K562 (cell line): Measurements from ENCODE around the gene MTARC2. TPM values are rescaled to one million over a fixed set of nuclear protein-coding genes. Genes with fewer than 3 reads are reported as not detected.

Experiments
- ARID2 ChIP-seq: fragments of 450-650 bp; IDR thresholded peaks from 2 replicates; pipeline ENCODE4 v1.6.1; 2017; ENCODE audit warnings: antibody characterized with exemption, mild to moderate bottlenecking
- ATF3 ChIP-seq, 2 experiments: fragments of 450-650 bp in 1 of 2; sonication (generic) in 1 of 2; formaldehyde crosslinking in 1 of 2; IDR thresholded peaks in 1 of 2; conservative IDR thresholded peaks in 1 of 2; 2 replicates each; pipeline versions ENCODE4 v1.6.1 to v1.8.1; 2016 to 2023; ENCODE audit warnings: mild to moderate bottlenecking in 2 of 2, moderate library complexity in 2 of 2, inconsistent platforms in 1 of 2, missing genetic modification reagents in 1 of 2
- BRCA1 ChIP-seq, 2 experiments: fragments of 450-650 bp in 1 of 2; sonication (generic) in 1 of 2; formaldehyde crosslinking in 1 of 2; IDR thresholded peaks; 2 replicates each; pipeline versions ENCODE4 v1.5.0 to v1.6.1; 2017 to 2020; ENCODE audit warnings: mild to moderate bottlenecking in 1 of 2, missing genetic modification reagents in 1 of 2
- E2F8 ChIP-seq: fragments of 450-650 bp; IDR thresholded peaks from 2 replicates; pipeline ENCODE4 v1.7.1; 2018; ENCODE audit warnings: mild to moderate bottlenecking, low read depth; ENCODE audit not compliant: partially characterized antibody
- GTF2F1 ChIP-seq: IDR thresholded peaks from 2 replicates; pipeline ENCODE4 v1.6.1; 2011; ENCODE audit warnings: low read depth, low read length, improper control_type of control experiment
- HIVEP1 ChIP-seq: fragments of 250-450 bp; sonication (Bioruptor Pico); IDR thresholded peaks from 2 replicates; pipeline ENCODE4 v1.4.0; 2020; ENCODE audit warnings: mild to moderate bottlenecking
- HNRNPK ChIP-seq: fragments of 200-400 bp; formaldehyde crosslinking; IDR thresholded peaks from one replicate; pipeline ENCODE4 v1.6.1; 2018; ENCODE audit warnings: mild to moderate bottlenecking, low read depth, low read length; ENCODE audit not compliant: poor library complexity, severe bottlenecking
- PML ChIP-seq: IDR thresholded peaks from 2 replicates; pipeline ENCODE4 v1.6.1; 2012; ENCODE audit warnings: low read length, inconsistent platforms
- TCF3 ChIP-seq: sonication (generic); formaldehyde crosslinking; IDR thresholded peaks from 2 replicates; pipeline ENCODE4 v1.4.0; 2020; ENCODE audit warnings: mild to moderate bottlenecking, missing genetic modification reagents
- ZNF398 ChIP-seq: fragments of 250-450 bp; sonication (Bioruptor Pico); IDR thresholded peaks from 2 replicates; pipeline ENCODE4 v1.8.0; 2021; ENCODE audit warnings: moderate library complexity, mild to moderate bottlenecking, inconsistent platforms
- ZNF511 ChIP-seq: sonication (generic); formaldehyde crosslinking; IDR thresholded peaks from 2 replicates; pipeline ENCODE4 v1.8.0; 2022; ENCODE audit warnings: mild to moderate bottlenecking, missing genetic modification reagents
- polyA plus RNA-seq, 8 experiments: library from polyadenylated mRNA; depleted of rRNA in 4 of 8; stranded (reverse) in 5 of 8; unstranded in 3 of 8; fragments of >200 nt; fragmentation: Nextera tagmentation in 2 of 8; fragmentation: Illumina TruSeq in 1 of 8; extraction: Ambion mirVana in 2 of 8; extraction: Trizol in 1 of 8; gene quantifications; 2 replicates each; pipeline versions ENCODE4 v1.2.1 to v1.2.3, GENCODE V29; 2011 to 2014; ENCODE audit warnings: inconsistent platforms in 1 of 8, missing spikeins in 1 of 8
- total RNA-seq, 7 experiments: library from RNA; depleted of rRNA in 6 of 7; stranded (reverse); fragments of >200 nt in 6 of 7; fragmentation: Illumina TruSeq in 2 of 7; extraction: Trizol in 2 of 7; gene quantifications; 2 replicates each; pipeline versions ENCODE4 v1.2.1 to v1.2.3, GENCODE V29; 2011 to 2021; ENCODE audit warnings: low replicate concordance in 1 of 7
- TF ChIP-seq, protein P1 (sequence below), 2 experiments: fragments of 450-650 bp; conservative IDR thresholded peaks; 2 replicates each; pipeline ENCODE4 v1.6.1; 2017; ENCODE audit warnings: mild to moderate bottlenecking in 2 of 2, moderate library complexity in 2 of 2
- TF ChIP-seq, protein P2 (sequence below): fragments of 200-400 bp; formaldehyde crosslinking; IDR thresholded peaks from 2 replicates; pipeline ENCODE4 v1.6.1; 2017; ENCODE audit warnings: mild to moderate bottlenecking, low read depth, low read length, moderate library complexity
- TF ChIP-seq, protein P3 (sequence below), 3 experiments: IDR thresholded peaks in 2 of 3; conservative IDR thresholded peaks in 1 of 3; 2 replicates each; pipeline ENCODE4 v1.5.1; 2011 to 2012; ENCODE audit warnings: low read length in 3 of 3, mild to moderate bottlenecking in 3 of 3, control low read depth in 2 of 3, improper control_type of control experiment in 1 of 3, inconsistent platforms in 1 of 3, low read depth in 1 of 3, mixed read lengths in 1 of 3, moderate library complexity in 1 of 3; ENCODE audit not compliant: insufficient read depth in 2 of 3

MTARC2 gene
- total and polyA plus RNA-seq, 9 of the 15 experiments (the other 6 are each of a cell fraction or from before 2014, with no cell fraction given), result 0.03 to 0.35 TPM; not detected in 7

- TF ChIP-seq E2F8 (no peak), GTF2F1 (no peak), BRCA1 (IDR thresholded peaks at IDR 0.05) (no peak), BRCA1 (CRISPR knock-in tag; IDR thresholded peaks at IDR 0.05) (no peak), ZNF398 (CRISPR knock-in tag) (no peak), ARID2 (no peak), HNRNPK (no peak), TCF3 (no peak), ATF3 (IDR thresholded peaks at IDR 0.05) (no peak), ATF3 (CRISPR knock-in tag; conservative IDR thresholded peaks at IDR 0.05) (no peak), PML (no peak), HIVEP1 (CRISPR knock-in tag) (no peak), ZNF511 (CRISPR knock-in tag) (no peak)
- TF ChIP-seq, protein P1, sequence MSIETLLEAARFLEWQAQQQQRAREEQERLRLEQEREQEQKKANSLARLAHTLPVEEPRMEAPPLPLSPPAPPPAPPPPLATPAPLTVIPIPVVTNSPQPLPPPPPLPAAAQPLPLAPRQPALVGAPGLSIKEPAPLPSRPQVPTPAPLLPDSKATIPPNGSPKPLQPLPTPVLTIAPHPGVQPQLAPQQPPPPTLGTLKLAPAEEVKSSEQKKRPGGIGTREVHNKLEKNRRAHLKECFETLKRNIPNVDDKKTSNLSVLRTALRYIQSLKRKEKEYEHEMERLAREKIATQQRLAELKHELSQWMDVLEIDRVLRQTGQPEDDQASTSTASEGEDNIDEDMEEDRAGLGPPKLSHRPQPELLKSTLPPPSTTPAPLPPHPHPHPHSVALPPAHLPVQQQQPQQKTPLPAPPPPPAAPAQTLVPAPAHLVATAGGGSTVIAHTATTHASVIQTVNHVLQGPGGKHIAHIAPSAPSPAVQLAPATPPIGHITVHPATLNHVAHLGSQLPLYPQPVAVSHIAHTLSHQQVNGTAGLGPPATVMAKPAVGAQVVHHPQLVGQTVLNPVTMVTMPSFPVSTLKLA (conservative IDR thresholded peaks at IDR 0.05), result no peak
- TF ChIP-seq, protein P2, sequence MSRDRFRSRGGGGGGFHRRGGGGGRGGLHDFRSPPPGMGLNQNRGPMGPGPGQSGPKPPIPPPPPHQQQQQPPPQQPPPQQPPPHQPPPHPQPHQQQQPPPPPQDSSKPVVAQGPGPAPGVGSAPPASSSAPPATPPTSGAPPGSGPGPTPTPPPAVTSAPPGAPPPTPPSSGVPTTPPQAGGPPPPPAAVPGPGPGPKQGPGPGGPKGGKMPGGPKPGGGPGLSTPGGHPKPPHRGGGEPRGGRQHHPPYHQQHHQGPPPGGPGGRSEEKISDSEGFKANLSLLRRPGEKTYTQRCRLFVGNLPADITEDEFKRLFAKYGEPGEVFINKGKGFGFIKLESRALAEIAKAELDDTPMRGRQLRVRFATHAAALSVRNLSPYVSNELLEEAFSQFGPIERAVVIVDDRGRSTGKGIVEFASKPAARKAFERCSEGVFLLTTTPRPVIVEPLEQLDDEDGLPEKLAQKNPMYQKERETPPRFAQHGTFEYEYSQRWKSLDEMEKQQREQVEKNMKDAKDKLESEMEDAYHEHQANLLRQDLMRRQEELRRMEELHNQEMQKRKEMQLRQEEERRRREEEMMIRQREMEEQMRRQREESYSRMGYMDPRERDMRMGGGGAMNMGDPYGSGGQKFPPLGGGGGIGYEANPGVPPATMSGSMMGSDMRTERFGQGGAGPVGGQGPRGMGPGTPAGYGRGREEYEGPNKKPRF, result no peak
- TF ChIP-seq, protein P3, sequence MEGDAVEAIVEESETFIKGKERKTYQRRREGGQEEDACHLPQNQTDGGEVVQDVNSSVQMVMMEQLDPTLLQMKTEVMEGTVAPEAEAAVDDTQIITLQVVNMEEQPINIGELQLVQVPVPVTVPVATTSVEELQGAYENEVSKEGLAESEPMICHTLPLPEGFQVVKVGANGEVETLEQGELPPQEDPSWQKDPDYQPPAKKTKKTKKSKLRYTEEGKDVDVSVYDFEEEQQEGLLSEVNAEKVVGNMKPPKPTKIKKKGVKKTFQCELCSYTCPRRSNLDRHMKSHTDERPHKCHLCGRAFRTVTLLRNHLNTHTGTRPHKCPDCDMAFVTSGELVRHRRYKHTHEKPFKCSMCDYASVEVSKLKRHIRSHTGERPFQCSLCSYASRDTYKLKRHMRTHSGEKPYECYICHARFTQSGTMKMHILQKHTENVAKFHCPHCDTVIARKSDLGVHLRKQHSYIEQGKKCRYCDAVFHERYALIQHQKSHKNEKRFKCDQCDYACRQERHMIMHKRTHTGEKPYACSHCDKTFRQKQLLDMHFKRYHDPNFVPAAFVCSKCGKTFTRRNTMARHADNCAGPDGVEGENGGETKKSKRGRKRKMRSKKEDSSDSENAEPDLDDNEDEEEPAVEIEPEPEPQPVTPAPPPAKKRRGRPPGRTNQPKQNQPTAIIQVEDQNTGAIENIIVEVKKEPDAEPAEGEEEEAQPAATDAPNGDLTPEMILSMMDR (IDR thresholded peaks at IDR 0.05 in 2 of 3, conservative IDR thresholded peaks at IDR 0.05 in 1 of 3; ENCODE audit: insufficient read depth in 2 of 3, low read depth in 1 of 3, low read length in 3 of 3), result peak; percentile 82 to 84 (median 84)
These were observed 15.0 kb upstream of the MTARC2 start (continued) for GRCh38 chr1:220733086-220733601.
